ENCODE results near the gene TAB3.

GRCh38 chrX:30781711-30782444, 107.2 kb downstream of the TAB3 start:
- no peak for TF ChIP-seq CTCF (IDR thresholded peaks at IDR 0.05)
- no peak for TF ChIP-seq POLR2A (IDR thresholded peaks at IDR 0.05)
